ENCODE data around the gene SRF.

GRCh38 chr6:43176423-43176786, 5.3 kb downstream of the SRF start:
- TF ChIP-seq CTCF (conservative IDR thresholded peaks at IDR 0.05; ENCODE audit: low read depth, low read length) = no peak
- no peak for TF ChIP-seq EZH2 (IDR thresholded peaks at IDR 0.05; ENCODE audit: low read length, unreplicated experiment)

All from PC-3 (cell line).